DND-41 (cell line): ENCODE measurements around the gene LIPK.

ENCODE experiments used
- EZH2 ChIP-seq: IDR thresholded peaks from 3 replicates; pipeline ENCODE4 v1.6.1; 2012; ENCODE audit warnings: borderline replicate concordance, low read depth, mild to moderate bottlenecking, moderate library complexity, low read length, inconsistent platforms; ENCODE audit not compliant: severe bottlenecking
- TF ChIP-seq, protein P1 (sequence below): IDR thresholded peaks from 2 replicates; pipeline ENCODE4 v1.5.1; 2012; ENCODE audit warnings: borderline replicate concordance, low read length, moderate library complexity, mild to moderate bottlenecking; ENCODE audit not compliant: poor library complexity, severe bottlenecking; ENCODE audit errors: extremely low read depth

DNA sequence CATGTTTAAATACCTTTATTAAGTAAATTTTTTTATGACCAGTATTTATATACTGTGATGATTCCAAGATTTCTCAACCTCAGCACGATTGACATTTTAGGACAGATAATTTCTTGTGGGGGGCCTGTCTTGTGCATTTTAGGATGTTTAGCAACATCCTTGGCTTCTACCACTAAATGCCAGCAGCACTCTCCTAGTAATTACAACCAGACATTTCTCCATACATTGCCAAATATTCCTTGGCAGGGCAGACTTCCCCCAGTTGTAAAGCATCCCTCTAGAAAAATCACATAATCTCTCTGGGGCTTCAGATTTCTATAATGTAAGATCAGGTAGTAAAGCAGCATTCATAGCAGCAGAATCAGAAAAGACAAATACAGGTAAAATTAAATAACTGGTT, 88.7 kb downstream of the LIPK start:
- TF ChIP-seq, protein P1, sequence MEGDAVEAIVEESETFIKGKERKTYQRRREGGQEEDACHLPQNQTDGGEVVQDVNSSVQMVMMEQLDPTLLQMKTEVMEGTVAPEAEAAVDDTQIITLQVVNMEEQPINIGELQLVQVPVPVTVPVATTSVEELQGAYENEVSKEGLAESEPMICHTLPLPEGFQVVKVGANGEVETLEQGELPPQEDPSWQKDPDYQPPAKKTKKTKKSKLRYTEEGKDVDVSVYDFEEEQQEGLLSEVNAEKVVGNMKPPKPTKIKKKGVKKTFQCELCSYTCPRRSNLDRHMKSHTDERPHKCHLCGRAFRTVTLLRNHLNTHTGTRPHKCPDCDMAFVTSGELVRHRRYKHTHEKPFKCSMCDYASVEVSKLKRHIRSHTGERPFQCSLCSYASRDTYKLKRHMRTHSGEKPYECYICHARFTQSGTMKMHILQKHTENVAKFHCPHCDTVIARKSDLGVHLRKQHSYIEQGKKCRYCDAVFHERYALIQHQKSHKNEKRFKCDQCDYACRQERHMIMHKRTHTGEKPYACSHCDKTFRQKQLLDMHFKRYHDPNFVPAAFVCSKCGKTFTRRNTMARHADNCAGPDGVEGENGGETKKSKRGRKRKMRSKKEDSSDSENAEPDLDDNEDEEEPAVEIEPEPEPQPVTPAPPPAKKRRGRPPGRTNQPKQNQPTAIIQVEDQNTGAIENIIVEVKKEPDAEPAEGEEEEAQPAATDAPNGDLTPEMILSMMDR, result no peak
- no peak for TF ChIP-seq EZH2
